Measurements from ENCODE around the gene NEK3.
"Not testable (repeated sequence)": the region's sequence is repeated elsewhere in the genome, so short reads cannot be mapped to it uniquely, and the experiment has no call there.

The NEK3 gene

GRCh38 chr13:52159159-52159982, at the start of gene NEK3:
TSS of gene NEK3 (minus strand) at chr13:52159597. CDS start at chr13:52156191, 3,406 bp downstream.
- peak; percentile 26 for DNase-seq (ENCODE audit: low read depth)

- not testable (repeated sequence) for DNase-seq (ENCODE audit: low read depth)
Measured at GRCh38 chr13:52208384-52208783, 49.0 kb upstream of the NEK3 start.

- not testable (repeated sequence) for DNase-seq (ENCODE audit: low read depth)
Measured at GRCh38 chr13:52207896-52208295, 48.5 kb upstream of the NEK3 start.

- DNase-seq (ENCODE audit: low read depth), result not testable (repeated sequence)
Measured at GRCh38 chr13:52207337-52207736, 47.9 kb upstream of the NEK3 start.

GRCh38 chr13:52204546-52204945, 45.1 kb upstream of the NEK3 start:
- DNase-seq (ENCODE audit: low read depth), result not testable (repeated sequence)

- DNase-seq (ENCODE audit: low read depth), result not testable (repeated sequence)
Measured at GRCh38 chr13:52203864-52204263, 44.5 kb upstream of the NEK3 start.

GRCh38 chr13:52202506-52202905, 43.1 kb upstream of the NEK3 start:
- not testable (repeated sequence) for DNase-seq (ENCODE audit: low read depth)

- not testable (repeated sequence) for DNase-seq (ENCODE audit: low read depth)
Measured at GRCh38 chr13:52201439-52202193, 42.2 kb upstream of the NEK3 start.

GRCh38 chr13:52195401-52195837, 36.0 kb upstream of the NEK3 start:
- no peak for DNase-seq (ENCODE audit: low read depth)

GRCh38 chr13:52194184-52194868, 34.9 kb upstream of the NEK3 start:
- DNase-seq (ENCODE audit: low read depth), result peak; percentile 79

GRCh38 chr13:52193587-52194183, 34.3 kb upstream of the NEK3 start:
- not testable (repeated sequence) for DNase-seq (ENCODE audit: low read depth)

GRCh38 chr13:52187424-52188187, 28.2 kb upstream of the NEK3 start:
- not testable (repeated sequence) for DNase-seq (ENCODE audit: low read depth)

GRCh38 chr13:52187029-52187423, 27.6 kb upstream of the NEK3 start:
- no peak for DNase-seq (ENCODE audit: low read depth)

GRCh38 chr13:52181316-52181954, 22.0 kb upstream of the NEK3 start:
- not testable (repeated sequence) for DNase-seq (ENCODE audit: low read depth)

- DNase-seq (ENCODE audit: low read depth), result no peak
Measured at GRCh38 chr13:52179925-52180324, 20.5 kb upstream of the NEK3 start.

GRCh38 chr13:52177276-52177675, 17.9 kb upstream of the NEK3 start:
- DNase-seq (ENCODE audit: low read depth), result no peak

- DNase-seq (ENCODE audit: low read depth), result not testable (repeated sequence)
Measured at GRCh38 chr13:52173970-52174369, 14.6 kb upstream of the NEK3 start.

GRCh38 chr13:52173373-52173772, 14.0 kb upstream of the NEK3 start:
- no peak for DNase-seq (ENCODE audit: low read depth)

GRCh38 chr13:52171686-52172085, 12.3 kb upstream of the NEK3 start:
- not testable (repeated sequence) for DNase-seq (ENCODE audit: low read depth)

- DNase-seq (ENCODE audit: low read depth), result not testable (repeated sequence)
Measured at GRCh38 chr13:52170828-52171391, 11.5 kb upstream of the NEK3 start.
